Ovary (tissue), 9 donors: ENCODE measurements around the gene SLC15A3. TPM values are rescaled to one million over a fixed set of nuclear protein-coding genes. Genes with fewer than 3 reads are reported as not detected.

ENCODE experiments used
- DNase-seq, 5 donors: peaks; one replicate each; pipeline ENCODE4 v3.0.0-alpha.2; 2019 to 2020
- H3K27ac ChIP-seq, 2 donors: fragments of 200-600 bp; one replicate each; pipeline versions ENCODE4 v1.5.1 to v1.8.0; 2019 to 2022
- H3K27me3 ChIP-seq: fragments of 200-600 bp; one replicate; pipeline ENCODE4 v1.8.0; 2022
- H3K36me3 ChIP-seq: fragments of 200-600 bp; sonication (generic); one replicate; pipeline ENCODE4 v1.5.1; 2019
- H3K4me1 ChIP-seq: one replicate; pipeline ENCODE4 v1.8.1; 2013; ENCODE audit warnings: mild to moderate bottlenecking, moderate library complexity; ENCODE audit not compliant: insufficient read depth
- H3K4me3 ChIP-seq: fragments of 200-600 bp; sonication (generic); one replicate; pipeline ENCODE4 v1.5.1; 2017
- H3K9me3 ChIP-seq, 2 donors: fragments of 200-600 bp in 1 of 2; sonication (generic) in 1 of 2; one replicate each; pipeline versions ENCODE4 v1.5.1 to v1.8.1; 2013 to 2019; ENCODE audit warnings: mild to moderate bottlenecking in 1 of 2, moderate library complexity in 1 of 2
- CTCF ChIP-seq, 3 donors: fragments of 450-650 bp in 2 of 3; fragments of 200-600 bp in 1 of 3; IDR thresholded peaks; one replicate each; pipeline versions ENCODE4 v1.5.1 to v1.8.0; 2016 to 2022; ENCODE audit warnings: antibody characterized with exemption in 3 of 3, mild to moderate bottlenecking in 1 of 3
- EP300 ChIP-seq: sonication (generic); formaldehyde crosslinking; IDR thresholded peaks from one replicate; pipeline ENCODE4 v1.6.1; 2017; ENCODE audit warnings: antibody characterized with exemption
- POLR2A ChIP-seq: fragments of 450-650 bp; IDR thresholded peaks from one replicate; pipeline ENCODE4 v1.6.1; 2017; ENCODE audit warnings: antibody characterized with exemption, mild to moderate bottlenecking, moderate library complexity
- WGBS, 3 donors: extraction: QIAGEN DNeasy Blood & Tissue Kit in 1 of 3; methylation state at CpG; one replicate each; pipeline versions ENCODE4 v1.1.5 to v1.1.7; 2013 to 2017; 5-methylcytosine and 5-hydroxymethylcytosine counted together
- intact Hi-C, 4 donors: fragments of 100-400 bp; cut with DNase I; formaldehyde crosslinking; loops; one replicate each; pipeline versions ENCODE4 v1.11.0 to v1.15.1; 2022 to 2023
- polyA plus RNA-seq, 2 donors: library from polyadenylated mRNA; stranded (reverse); fragments of 200-250 nt in 1 of 2; fragments of 350-450 nt in 1 of 2; fragmentation: Illumina TruSeq in 1 of 2; extraction: RNeasy Lipid Tissue Mini Kit (QIAGEN cat#74804) in 1 of 2; gene quantifications; one replicate each; pipeline ENCODE4 v1.2.3, GENCODE V29; 2013 to 2014
- total RNA-seq, 7 donors: library from RNA; depleted of rRNA in 2 of 7; stranded (reverse); fragments of >200 nt in 2 of 7; fragmentation: NEBNext Ultra II Directional in 3 of 7; extraction: Animal tissue kit (Norgen Biotek cat#: 25700) in 3 of 7; gene quantifications; one replicate each; pipeline versions ENCODE4 v1.1.0 to v1.2.4, GENCODE V29; 2016 to 2023
- donor health status: DM: no; HTN: no; CAD: no; lungs with moderate emphysema.
- donor health status: DM: no; HTN: no; CAD: no.
- donor health status: Bipolar disorder and iron deficiency.
- donor health status: DM: yes; HTN: yes; CAD: no.
- donor health status: DM: no; HTN: no; CAD: no.
- donor health status: DM: yes; HTN: yes; CAD: no.

The SLC15A3 gene
- total and polyA plus RNA-seq, 9 donors, result 25.3 to 55.8 (median 38.9) TPM

- Histone ChIP-seq H3K4me3 (no peak overlapping the region), H3K36me3 (no peaks in the 10 kb centered on the region), H3K27me3 (no peaks in the 10 kb centered on the region), H3K9me3 (no peaks in the 10 kb centered on the region), H3K4me1 (no peaks in the 10 kb centered on the region), H3K27ac (no peak overlapping the region)
- intact Hi-C loops, result no loop called here
- WGBS, 3 donors, result 72 to 79% (median 79%) methylated on average over 6 of the region's 6 CpGs
- TF ChIP-seq EP300 (no peak), CTCF (IDR thresholded peaks at IDR 0.05) (no peak), POLR2A (no peak)
- no peak for DNase-seq
These were observed 7.5 kb upstream of the SLC15A3 start for GRCh38 chr11:60959431-60959830.

- no peaks in the 10 kb centered on the region for H3K27me3 ChIP-seq
- no peaks in the 10 kb centered on the region for H3K4me1 ChIP-seq
- no peak overlapping the region for H3K4me3 ChIP-seq
- WGBS, 3 donors, result 78 to 82% (median 79%) methylated on average over 4 of the region's 4 CpGs
- no peaks in the 10 kb centered on the region for H3K36me3 ChIP-seq
- intact Hi-C loops, result no loop called here
- TF ChIP-seq CTCF (IDR thresholded peaks at IDR 0.05) (no peak), POLR2A (no peak), EP300 (no peak)
- DNase-seq, result peak in 1 of 5 donors; percentile 15
- H3K9me3 ChIP-seq, result no peaks in the 10 kb centered on the region
- H3K27ac ChIP-seq, result no peak overlapping the region
These were observed 5.2 kb upstream of the SLC15A3 start for GRCh38 chr11:60957188-60957587.

GRCh38 chr11:60955571-60955970, 3.6 kb upstream of the SLC15A3 start:
- intact Hi-C loops, result no loop called here
- no peaks in the 10 kb centered on the region for H3K9me3 ChIP-seq
- TF ChIP-seq EP300, result no peak
- DNase-seq, result no peak
- H3K36me3 ChIP-seq, result no peaks in the 10 kb centered on the region
- no peak overlapping the region for H3K4me3 ChIP-seq
- H3K27ac ChIP-seq, result no peak overlapping the region
- 55 to 63% (median 61%) methylated on average over 5 of the region's 5 CpGs for WGBS, 3 donors
- peaks cover 5% of the 10 kb centered on the region for H3K4me1 ChIP-seq
- H3K27me3 ChIP-seq, result no peaks in the 10 kb centered on the region

- Histone ChIP-seq H3K4me1 (peaks cover 8% of the 10 kb centered on the region), H3K27ac (no peak overlapping the region), H3K4me3 (no peak overlapping the region), H3K36me3 (no peaks in the 10 kb centered on the region), H3K27me3 (no peaks in the 10 kb centered on the region), H3K9me3 (no peaks in the 10 kb centered on the region)
- intact Hi-C loops, result loop anchor here in 1 of 4 donors (5.0 kb wide), 1 partner anchor 173 kb away; no protein-coding TSS in a partner anchor
- no peak for DNase-seq
- 69 to 72% (median 70%) methylated on average over 5 of the region's 5 CpGs for WGBS, 3 donors
- TF ChIP-seq CTCF (IDR thresholded peaks at IDR 0.05), result no peak
These were observed 2.4 kb upstream of the SLC15A3 start for GRCh38 chr11:60954421-60954820.

- Histone ChIP-seq H3K27ac (peak overlapping the region in 1 of 2 donors; percentile 11), H3K9me3 (no peaks in the 10 kb centered on the region), H3K36me3 (no peaks in the 10 kb centered on the region), H3K27me3 (no peaks in the 10 kb centered on the region), H3K4me1 (peaks cover 8% of the 10 kb centered on the region), H3K4me3 (no peak overlapping the region)
- TF ChIP-seq CTCF (IDR thresholded peaks at IDR 0.05), result no peak
- WGBS, 3 donors, result 84 to 88% (median 87%) methylated on average over 6 of the region's 6 CpGs
- DNase-seq, result no peak
- intact Hi-C loops, result loop anchor here in 1 of 4 donors (5.0 kb wide), 1 partner anchor 174 kb away; no protein-coding TSS in a partner anchor
These were observed 1.8 kb upstream of the SLC15A3 start for GRCh38 chr11:60953781-60954180.
